ENCODE results near the gene PHRF1.

PHRF1 gene

GRCh38 chr11:614623-615503, 38.6 kb downstream of the PHRF1 start:
- no peak for DNase-seq (ENCODE audit: low read depth in 2 of 2)

- peak; percentile 72 to 82 for DNase-seq (ENCODE audit: low read depth in 2 of 2)
Observed at GRCh38 chr11:615504-616319, 39.4 kb downstream of the PHRF1 start, which contains the start of gene IRF7. Gene IRF7 (minus strand): TSS chr11:615950. CDS start chr11:615364, 586 bp downstream.

DNA sequence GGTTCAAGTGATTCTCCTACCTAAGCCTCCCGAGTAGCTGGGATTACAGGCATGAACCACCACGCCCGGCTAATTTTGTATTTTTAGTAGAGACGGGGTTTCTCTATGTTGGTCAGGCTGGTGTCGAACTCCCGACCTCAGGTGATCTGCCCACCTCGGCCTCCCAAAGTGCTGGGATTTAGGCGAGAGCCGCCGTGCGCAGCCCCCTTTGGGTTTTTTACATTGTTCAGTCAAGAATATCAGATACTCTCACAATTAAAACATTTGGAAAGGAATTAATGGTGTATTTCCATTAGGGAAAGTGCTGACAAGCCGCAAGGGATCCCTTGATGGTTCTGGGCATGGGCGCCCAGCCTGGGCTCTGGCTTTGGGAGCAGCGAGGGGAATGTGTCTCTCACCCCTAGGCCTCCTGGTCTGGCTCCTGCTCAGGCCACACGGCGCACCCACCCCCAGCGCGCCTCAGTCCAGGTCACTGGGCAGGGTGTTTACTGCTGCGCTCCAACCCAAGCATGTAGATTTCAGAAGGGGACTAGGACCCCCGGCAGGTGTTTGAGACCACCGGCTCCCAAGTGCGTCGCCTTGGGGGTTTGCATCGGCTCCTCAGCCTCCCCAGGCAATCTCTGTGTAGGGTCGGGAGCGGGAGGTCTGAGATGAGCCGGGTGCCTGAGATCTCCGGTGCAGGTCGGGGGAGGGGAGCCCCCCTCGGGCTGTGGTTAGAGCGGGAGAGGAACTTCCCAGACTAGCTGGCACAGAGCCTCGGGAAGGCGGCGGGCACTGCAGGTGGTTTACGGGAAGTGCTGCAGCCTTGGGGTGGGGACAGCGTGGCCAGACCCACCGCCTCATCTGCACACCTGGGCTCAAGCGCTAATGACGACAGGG, 40.3 kb downstream of the PHRF1 start:
- no peak for DNase-seq (ENCODE audit: low read depth in 2 of 2)

GRCh38 chr11:617199-617911, 41.1 kb downstream of the PHRF1 start:
- no peak for DNase-seq (ENCODE audit: low read depth in 2 of 2)

- no peak for DNase-seq (ENCODE audit: low read depth in 2 of 2)
Observed at GRCh38 chr11:617912-618682, 41.8 kb downstream of the PHRF1 start.

DNA sequence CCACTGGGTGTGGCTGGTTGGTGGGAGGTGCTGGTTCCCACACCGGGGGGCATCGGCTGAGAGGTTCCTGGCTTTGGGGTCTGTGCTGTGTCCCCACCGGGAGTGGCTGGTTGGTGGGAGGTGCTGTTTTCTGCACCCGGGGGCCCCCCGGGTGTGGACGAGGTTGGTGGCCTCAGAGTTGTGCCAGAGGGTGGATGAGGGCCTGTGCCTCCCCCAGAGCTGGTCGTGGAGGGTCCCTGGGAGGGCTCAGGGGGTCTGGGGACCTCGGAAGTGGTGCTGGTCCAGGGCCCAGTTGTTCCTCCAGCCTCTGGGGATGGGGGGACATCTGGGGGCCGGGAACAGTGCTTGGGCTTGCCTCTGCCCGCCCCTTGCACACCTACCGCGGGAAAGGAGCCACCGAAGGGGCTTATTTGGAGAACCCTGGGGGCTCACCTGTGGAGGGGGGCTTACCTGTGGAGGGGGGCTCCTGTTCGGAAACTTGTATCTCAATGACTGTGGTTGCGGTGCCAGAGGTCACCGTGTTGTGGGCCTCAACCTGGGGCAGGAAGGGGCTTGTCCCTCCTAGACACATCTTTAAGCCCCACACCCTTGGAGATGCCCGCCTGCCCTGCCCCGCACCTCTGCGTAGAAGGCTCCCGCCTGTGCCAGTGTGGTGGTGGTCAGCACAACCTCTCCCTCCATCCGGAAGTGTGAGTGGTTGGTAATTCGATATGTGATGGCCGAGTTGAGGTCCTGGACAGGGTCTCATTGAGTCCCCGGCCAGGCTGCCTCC, 42.8 kb downstream of the PHRF1 start:
- DNase-seq (ENCODE audit: low read depth in 2 of 2) = no peak

DNA sequence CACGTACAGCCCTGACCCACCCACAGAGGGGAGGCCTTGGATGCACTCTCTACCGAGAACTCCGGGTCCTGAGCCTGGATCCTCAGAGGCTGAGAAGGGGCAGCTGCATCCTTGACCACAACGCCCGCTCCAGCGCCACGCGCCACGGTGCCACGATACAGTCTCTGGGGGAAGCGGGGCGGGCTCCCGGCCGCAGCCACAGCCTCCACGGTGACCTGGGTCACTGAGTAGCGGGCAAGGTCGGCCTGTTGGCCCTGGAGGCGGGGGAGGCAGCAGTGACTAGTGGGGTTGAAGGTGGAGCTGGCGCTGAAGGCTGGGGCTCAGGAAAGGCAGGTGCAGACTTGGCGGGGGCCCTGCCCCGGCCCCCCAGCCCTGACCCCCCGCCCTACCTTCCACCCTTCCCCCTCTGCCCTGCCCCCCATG, 43.4 kb downstream of the PHRF1 start:
- no peak for DNase-seq (ENCODE audit: low read depth in 2 of 2)

DNA sequence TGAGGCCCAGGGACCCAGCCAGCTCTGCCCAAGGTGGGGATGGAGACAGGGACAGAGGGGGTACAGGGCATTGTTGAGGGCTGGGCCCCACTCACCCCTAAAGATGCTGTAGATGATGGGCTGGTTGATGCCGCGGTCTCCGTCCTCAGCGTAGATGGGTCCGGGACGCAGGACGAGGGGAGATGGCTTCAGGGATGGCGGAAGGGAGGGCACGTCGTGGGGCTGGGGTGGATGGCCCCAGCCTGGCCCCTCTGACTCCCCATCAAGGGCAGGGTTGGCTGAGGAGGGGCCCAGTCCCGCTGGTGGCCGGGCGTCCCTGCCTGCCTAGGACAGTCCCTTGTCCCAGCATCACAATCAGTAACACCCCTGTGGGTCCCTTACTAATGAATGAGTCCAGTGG, 43.9 kb downstream of the PHRF1 start:
- no peak for DNase-seq (ENCODE audit: low read depth in 2 of 2)

GRCh38 chr11:620935-621814, 44.9 kb downstream of the PHRF1 start:
- DNase-seq (ENCODE audit: low read depth in 2 of 2) = no peak

- DNase-seq (ENCODE audit: low read depth in 2 of 2) = no peak
Observed at GRCh38 chr11:621838-622237, 45.6 kb downstream of the PHRF1 start.

GRCh38 chr11:623349-623869, 47.1 kb downstream of the PHRF1 start:
- no peak for DNase-seq (ENCODE audit: low read depth in 2 of 2)

DNA sequence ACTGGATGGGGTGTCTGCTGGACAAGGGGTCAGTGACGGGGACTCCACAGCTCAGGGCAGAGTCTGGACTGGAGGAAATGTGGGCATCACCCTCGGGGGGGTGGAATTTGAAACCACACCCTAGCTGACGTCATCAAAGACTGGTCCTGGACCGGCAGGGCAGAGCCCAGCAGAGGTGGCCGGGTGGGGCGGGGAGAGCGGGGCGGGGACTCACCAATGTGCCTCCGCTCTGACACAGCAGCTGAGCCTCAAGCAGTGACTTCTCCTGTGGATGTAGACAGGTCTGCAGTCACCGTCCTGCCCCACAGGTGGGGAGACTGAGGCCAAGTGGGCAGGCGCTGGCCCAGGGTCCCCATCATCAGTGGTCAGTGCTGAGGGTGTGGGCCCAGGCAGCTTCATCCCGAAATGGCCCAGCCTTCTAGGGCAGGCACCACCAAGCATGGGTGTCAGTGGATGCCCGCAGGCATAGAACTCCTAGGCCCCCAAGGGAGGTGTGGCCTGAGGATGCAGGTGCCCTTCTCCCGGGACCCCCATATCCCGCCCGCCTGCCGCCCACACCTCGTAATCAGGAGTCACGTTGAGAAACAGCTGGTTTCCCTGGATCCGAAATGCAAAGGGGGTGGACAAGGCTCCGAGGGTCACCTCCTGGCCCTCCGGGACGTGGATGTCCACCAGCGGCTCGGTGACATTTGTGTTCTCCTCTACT, 47.9 kb downstream of the PHRF1 start:
- no peak for DNase-seq (ENCODE audit: low read depth in 2 of 2)

- DNase-seq (ENCODE audit: low read depth in 2 of 2) = no peak
Observed at GRCh38 chr11:624705-625635, 48.7 kb downstream of the PHRF1 start, which contains the start of gene CDHR5. Gene CDHR5 (minus strand): TSS chr11:624955. CDS start chr11:624902, 53 bp downstream.

DNA sequence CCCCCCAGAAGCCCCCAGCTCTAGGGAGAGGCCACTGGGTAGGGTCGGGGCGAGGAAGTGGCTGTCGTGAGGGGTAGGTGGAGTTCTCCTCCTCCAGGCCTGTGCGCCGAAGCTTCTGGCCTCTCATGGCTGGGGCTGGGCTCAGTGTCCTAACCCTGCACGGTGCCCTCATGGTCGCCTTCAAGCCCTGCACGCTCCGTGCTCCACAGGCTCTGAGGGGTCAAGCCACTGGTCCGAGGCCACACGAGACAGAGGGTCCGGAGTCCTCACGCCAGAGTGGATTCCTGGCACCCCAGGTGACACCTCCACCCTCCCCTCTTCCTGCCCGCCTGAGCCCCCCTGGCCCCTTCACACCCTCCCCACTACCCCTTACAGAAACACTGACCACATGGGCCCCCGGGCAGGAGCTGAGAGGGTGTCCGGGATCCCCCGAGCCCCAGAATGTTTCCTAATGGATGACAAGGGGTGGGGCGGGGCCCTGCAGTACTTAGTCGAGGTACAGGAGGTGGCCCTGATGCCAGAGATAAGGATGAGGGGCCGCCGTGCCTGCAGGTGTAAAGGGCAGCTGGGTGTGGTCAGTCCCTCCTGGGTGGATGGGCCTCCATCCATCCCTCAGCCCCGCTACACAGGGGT, 49.5 kb downstream of the PHRF1 start:
- DNase-seq (ENCODE audit: low read depth in 2 of 2) = no peak

DNA sequence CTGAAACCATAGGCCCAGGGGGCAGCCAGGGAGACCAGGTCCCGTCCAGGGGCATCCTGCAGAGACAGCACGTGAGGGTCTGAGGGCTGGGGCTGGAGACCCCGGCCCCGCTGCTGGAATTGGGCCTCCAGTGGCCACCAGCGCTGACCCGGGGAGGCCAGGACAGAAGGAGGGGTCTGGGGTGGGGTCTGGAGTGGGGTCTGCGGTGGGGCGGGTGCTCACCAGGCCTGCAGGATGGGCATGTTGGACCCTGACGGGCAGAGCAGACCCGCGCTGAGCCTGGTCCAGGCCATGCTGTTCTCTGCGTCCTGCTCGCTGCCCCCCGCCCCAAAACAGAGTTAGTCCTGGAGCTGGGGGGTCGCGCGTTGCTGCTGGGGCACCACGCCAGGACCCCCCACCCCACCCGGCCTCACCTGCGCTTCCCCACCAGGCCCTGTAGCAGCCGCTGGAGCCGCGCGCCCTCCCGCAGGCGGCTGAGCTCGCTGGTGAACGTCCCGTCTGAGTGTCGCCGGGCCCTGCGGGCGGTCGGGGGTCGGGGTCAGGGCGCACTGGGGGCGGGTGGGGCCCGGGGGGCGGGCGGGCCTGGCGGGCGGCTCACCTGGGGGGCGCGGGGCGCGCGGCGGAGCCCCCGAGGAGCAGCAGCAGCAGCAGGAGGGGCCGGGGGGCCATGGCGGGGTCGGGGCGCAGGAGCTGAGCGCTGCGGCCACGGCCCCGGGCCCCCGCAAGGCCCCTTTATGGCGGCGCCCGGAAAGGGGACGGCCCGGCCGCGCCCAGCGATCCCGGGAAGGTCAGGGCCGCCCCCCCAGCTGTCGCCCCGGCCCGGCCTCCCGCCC, 50.4 kb downstream of the PHRF1 start, which contains the start of gene SCT:
SCT (minus strand) TSS at position 707 of the 833 bp plus-strand sequence; CDS start at position 669, 38 bp downstream.
- DNase-seq (ENCODE audit: low read depth in 2 of 2) = no peak

Measured in stimulated activated CD8-positive, alpha-beta memory T cell treated with anti-CD3 and anti-CD28 coated beads, Interleukin-7, amount 100 ng/mL, for 4 hours (primary cell).